GM12892 (cell line): Measurements from ENCODE around the gene ADNP.

Source experiments
- POLR2A ChIP-seq: IDR thresholded peaks from 2 replicates; pipeline ENCODE4 v1.6.1; 2011; ENCODE audit warnings: low read depth, low read length, control low read depth
- POLR2AphosphoS5 ChIP-seq: IDR thresholded peaks from 2 replicates; pipeline ENCODE4 v1.6.1; 2011; ENCODE audit warnings: low read depth, low read length, control low read depth

DNA sequence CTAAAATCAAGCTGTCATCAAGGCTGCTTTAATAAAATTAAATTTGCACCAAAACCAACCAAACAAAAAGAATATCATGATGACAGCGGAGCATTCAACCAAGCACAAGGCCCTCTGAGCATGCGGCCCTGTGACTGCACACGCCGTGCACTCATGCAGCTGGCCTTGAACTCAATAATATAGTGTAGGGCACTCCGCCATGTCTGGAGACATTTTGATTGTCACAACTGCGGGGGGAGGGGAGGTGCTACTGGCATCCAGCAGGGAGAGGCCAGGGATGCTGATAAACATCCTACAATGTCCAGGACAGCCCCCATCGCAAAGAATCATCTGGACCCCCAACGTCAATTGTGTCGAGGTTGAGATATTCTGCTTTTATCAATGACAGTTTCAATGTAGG is 37.1 kb upstream of the ADNP start:
- TF ChIP-seq POLR2A (no peak), POLR2AphosphoS5 (no peak)
